Activated CD4-positive, alpha-beta T cell treated with anti-CD3 and anti-CD28 coated beads, Interleukin-2, amount 50 U/mL, for 24 hours (primary cell): ENCODE measurements around the gene PCNT.

Experiments
- DNase-seq, 2 donors: peaks; one replicate each; pipeline ENCODE4 v3.0.0-alpha.2; 2020; ENCODE audit warnings: low read depth in 1 of 2, low spot score in 1 of 2

The PCNT gene

DNA sequence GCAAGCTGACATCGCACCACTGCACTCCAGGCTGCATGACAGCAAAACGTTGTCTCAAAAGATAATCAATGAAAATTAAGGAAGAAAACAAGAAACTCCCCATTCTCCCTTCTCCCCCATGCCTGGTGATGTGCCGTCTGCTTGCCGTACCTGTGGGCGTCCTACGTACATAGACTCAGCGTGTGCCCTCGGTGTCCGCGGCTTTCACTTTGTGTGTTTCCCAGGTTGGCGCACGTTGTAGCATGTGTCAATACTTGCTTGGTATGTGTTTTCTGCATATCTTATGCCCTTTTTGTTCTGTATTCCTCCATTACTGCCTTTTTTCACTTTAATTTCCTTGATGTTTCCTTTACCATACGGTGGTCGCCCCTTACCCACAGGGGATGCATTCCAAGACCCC is 53.8 kb downstream of the PCNT start:
- no peak for DNase-seq

DNA sequence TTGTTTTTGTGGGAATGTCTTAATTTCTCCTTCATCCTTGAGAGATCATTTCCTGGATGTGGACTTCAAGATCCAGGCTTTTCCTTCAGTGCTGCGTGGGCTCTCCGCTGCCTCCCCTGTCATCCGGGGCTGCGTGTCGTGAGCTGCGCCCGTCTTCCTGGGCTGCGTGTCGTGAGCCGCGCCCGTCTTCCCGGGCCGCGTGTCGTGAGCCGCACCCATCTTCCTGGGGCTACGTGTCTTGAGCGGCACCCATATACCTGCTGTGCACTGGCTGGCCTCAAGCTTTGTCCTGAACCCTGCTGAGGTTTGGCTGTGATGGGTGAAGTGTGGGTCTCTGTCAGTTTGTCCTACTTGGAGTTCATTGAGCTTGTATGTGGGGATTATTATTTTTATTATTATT is 55.1 kb downstream of the PCNT start:
- no peak for DNase-seq

GRCh38 chr21:46379691-46380090 is 55.7 kb downstream of the PCNT start:
- no peak for DNase-seq

DNA sequence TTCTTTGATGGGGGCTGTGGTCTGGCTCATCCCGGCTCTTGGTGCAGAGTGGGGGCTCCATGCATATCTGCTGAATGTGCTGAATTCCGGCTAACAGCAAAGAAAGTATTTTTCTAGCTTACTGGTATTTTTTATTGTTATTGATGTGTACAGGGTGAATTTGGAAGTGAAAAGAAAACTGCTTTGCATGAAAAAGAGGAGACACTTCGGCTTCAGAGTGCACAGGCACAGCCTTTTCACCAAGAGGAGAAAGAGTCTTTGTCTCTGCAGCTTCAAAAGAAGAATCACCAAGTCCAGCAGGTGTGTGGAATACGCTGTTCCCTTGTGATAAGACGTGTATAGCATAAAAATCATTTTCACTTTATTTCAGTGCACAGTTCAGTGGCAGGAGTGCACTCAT is 57.6 kb downstream of the PCNT start:
- no peak for DNase-seq

- no peak for DNase-seq
These were observed 60.6 kb downstream of the PCNT start for GRCh38 chr21:46384556-46384955.

DNA sequence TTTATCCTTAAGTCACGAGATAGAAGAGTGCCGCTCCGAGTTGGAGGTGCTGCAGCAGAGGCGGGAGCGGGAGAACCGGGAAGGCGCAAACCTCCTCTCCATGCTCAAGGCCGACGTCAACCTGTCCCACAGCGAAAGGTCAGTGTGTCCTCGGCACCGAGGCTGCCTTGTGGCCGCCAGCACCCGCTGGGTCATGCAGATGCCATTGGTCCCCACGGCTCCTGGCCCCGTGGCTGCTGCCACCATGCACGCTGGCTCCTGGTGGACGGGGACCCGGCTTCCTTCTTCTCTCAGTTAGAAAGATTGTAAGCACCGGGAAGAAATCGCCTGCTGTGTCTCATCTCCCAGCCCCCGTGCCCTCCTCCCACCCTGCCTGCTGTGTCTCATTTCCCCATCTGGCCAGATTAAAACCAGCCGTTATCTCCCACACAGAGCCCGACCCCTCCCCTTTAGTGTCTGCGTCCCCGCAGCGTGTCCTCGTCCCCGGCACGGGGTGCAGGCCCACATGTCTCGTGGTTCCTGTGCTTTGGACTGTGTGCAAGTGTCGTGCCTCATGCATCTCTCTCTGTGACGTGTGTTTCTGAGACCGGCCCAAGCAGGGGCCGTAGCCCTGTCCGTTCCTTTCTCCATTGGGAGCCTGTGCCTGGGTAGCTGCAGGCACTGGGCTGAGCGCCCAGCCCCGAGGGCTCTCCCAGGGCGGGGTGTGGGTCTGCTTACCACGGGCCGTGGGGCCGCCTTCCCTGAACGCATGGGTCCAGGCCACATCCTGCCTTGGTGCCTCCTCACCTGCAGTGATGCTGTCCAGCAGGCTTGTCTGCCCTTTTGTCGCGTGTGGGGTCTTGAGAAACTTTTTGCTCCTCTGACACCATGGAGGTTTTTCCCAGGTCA is 62.1 kb downstream of the PCNT start:
- DNase-seq = no peak

GRCh38 chr21:46386734-46387088 is 62.8 kb downstream of the PCNT start:
- no peak for DNase-seq

- DNase-seq = no peak
These were observed 64.4 kb downstream of the PCNT start for GRCh38 chr21:46388206-46388880.

DNA sequence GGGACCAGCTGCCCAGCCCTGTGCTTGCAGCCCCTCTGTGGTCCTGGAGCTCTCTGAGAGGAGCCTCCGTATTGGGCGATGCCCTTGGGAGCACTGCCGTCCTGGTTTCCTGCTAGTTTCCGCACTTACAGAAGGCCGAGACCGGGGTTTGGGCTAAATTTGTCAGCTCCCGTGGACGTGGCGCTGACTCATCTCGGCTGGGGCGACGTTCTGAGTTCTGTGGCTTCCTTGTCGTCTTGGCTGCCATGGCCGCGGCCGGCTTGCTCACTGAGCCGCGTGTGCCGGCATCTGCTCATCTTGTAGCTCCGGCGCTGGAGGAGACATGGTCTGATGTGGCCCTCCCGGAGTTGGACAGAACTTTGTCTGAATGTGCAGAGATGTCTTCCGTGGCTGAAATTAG is 64.9 kb downstream of the PCNT start:
- no peak for DNase-seq

- DNase-seq = no peak
These were observed 66.9 kb downstream of the PCNT start for GRCh38 chr21:46390603-46391545.

- DNase-seq = no peak
These were observed 67.8 kb downstream of the PCNT start for GRCh38 chr21:46391773-46392172.

DNA sequence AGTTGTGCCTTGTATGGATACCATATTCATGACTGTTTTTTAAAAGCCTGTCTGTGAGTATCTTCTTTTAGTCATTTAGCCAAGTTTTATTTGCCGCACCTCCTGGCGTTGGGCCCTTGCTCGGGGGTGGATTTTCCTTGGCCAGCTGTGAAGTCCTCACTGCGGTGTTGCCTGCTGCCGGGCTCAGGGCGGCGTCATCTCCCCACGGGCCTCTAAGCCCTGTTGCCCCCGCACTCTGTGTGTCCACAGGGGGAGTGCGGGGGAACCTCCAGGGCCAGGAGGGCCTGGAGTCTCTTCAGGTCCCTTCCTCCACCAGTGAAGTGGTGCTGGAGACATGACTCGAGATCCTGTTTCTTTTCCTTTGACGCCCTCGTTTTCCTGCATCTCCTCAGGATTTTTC is 69.0 kb downstream of the PCNT start:
- DNase-seq = no peak

GRCh38 chr21:46393451-46393940 is 69.5 kb downstream of the PCNT start:
- no peak for DNase-seq

- DNase-seq = no peak
These were observed 70.1 kb downstream of the PCNT start for GRCh38 chr21:46393941-46394594.

DNA sequence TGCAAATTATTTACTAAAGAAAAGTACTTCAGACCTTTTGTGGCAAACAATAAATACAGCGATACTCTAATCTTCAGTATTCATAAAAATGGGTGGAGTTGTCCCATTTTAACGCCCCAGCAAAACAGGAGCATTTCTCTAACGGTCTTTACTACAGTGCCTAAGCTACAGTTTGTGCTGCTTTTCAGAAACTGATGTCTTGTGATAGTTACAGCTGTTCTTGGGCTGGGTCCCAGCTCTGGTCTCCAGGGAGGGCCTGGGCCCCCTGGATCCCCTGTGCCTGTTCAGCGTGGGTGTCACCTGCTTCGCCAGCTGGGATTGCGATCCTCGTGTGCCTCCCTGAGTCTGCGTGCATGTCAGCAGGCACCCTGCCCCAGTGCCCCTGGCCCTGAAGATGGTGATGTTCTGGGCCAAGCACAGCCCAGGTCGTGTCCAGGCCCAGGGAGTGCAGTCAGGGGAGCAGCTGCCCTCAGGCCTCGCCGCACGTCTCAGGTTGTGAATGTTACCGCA is 70.7 kb downstream of the PCNT start:
- no peak for DNase-seq

DNA sequence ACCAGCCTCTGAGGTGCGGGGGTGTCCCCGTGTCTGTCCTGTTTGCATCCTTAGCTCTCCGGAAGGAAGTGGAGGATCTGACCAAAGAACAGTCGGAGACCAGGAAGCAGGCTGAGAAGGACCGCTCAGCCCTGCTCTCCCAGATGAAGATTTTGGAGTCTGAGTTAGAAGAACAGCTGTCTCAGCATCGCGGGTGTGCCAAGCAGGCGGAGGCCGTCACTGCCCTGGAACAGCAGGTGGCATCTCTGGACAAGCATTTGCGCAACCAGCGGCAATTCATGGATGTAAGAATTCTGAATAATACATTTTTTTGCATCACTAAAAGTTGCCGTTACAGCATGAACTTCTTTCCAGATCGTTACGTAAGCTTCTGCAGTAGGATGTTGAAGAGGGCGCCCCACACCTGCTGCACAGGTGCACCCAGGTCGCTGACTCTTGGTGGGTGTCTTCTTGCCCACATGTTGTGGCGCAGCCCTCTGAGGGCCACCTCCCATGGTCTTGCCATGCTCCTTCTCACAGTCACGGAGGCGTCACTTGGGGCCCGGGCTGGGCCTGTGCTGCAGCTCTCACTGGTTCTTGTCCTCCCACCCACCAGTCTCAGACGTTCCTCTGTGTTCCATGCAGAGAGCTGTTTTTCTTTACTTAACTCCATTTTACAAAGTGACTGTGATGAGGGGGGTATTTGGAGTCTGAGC is 73.4 kb downstream of the PCNT start:
- DNase-seq = no peak

DNA sequence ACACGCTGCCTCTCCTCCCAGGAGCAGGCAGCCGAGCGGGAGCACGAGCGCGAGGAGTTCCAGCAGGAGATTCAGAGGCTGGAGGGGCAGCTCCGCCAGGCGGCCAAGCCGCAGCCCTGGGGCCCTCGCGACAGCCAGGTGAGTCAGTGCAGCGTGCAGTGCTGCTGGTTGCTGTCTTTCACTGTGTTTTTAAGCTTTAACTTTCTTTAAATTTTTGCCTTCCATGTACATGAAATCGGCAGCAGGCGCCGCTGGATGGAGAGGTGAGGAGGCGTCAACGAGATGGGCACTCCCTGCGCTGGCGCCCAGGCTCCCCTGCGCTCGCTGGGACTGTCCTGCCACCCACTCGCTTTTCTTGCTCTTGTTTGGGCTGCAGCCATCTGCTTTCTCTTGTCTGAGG is 74.0 kb downstream of the PCNT start:
- no peak for DNase-seq

- DNase-seq = no peak
These were observed 75.2 kb downstream of the PCNT start for GRCh38 chr21:46399129-46399528.

DNA sequence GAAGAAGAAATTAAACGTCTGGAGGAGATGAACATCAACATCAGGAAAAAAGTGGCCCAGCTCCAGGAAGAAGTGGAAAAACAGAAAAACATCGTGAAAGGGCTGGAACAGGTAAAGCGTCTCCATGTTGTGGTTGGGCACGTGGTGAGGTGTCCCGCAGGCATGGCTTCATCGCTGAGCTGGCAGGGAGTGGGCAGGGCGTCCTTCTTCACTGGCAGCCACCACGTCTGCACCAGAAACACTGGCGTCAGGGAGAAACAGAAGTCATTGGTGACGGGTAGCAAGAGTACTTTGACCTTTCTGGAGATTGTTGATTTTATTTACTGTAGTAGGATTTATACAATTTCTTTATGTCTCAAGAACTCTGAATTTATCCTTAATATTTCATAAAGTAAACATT is 75.7 kb downstream of the PCNT start:
- no peak for DNase-seq
